ENCODE data around the gene BRD1. TPM values are rescaled to one million over a fixed set of nuclear protein-coding genes. Genes with fewer than 3 reads are reported as not detected.
A peak's percentile ranks its signal among the peaks of the same experiment; 100 is the strongest.

Gene BRD1
- polyA plus RNA-seq, 3 donors, result 0.61 to 13.8 (median 0.86) TPM

- TF ChIP-seq CTCF (IDR thresholded peaks at IDR 0.05), result no peak
- no peak for DNase-seq
- intact Hi-C loops (cut with micrococcal nuclease), result loop anchor here (5.0 kb wide), 1 partner anchor 262 kb away; no protein-coding TSS in a partner anchor
- Histone ChIP-seq H3K9ac (ENCODE audit: insufficient read depth, low read length, poor library complexity, severe bottlenecking) (no peak overlapping the region), H3K36me3 (replicated peaks in 1 of 2; ENCODE audit: control insufficient read depth in 1 of 2, insufficient read depth in 2 of 2, low read length in 2 of 2) (peaks cover 21 to 35% of the 10 kb centered on the region in 2 donors), H3K9me3 (replicated peaks in 1 of 2; ENCODE audit: control insufficient read depth in 1 of 2, insufficient read depth in 1 of 2, low read length in 2 of 2) (peaks cover 6 to 20% of the 10 kb centered on the region in 2 donors), H3K79me2 (ENCODE audit: insufficient read depth, low read length) (no peaks in the 10 kb centered on the region), H3K27ac (ENCODE audit: low read depth in 1 of 2, low read length in 2 of 2) (no peak overlapping the region), H3K4me2 (replicated peaks; ENCODE audit: extremely low read depth, low read length, poor library complexity, severe bottlenecking) (no peak overlapping the region), H3K4me3 (replicated peaks in 1 of 3; ENCODE audit: low read depth in 2 of 3, low read length in 3 of 3) (no peak overlapping the region), H2AFZ (ENCODE audit: insufficient read depth, low read depth, low read length, poor library complexity, severe bottlenecking) (no peak overlapping the region), H3K27me3 (ENCODE audit: control insufficient read depth in 2 of 2, insufficient read depth in 2 of 2, low read length in 2 of 2) (no peaks in the 10 kb centered on the region), H4K20me1 (ENCODE audit: insufficient read depth, low read length) (peaks cover 19% of the 10 kb centered on the region), H3K4me1 (ENCODE audit: control insufficient read depth in 1 of 2, insufficient read depth in 2 of 2, low read length in 2 of 2) (no peaks in the 10 kb centered on the region)
- Mint-ChIP-seq H3K27me3 (ENCODE audit: low read depth in 3 of 3) (peaks cover 7 to 22% (median 8%) of the 10 kb centered on the region in 3 donors), H3K27ac (peak overlapping the region in 1 of 7 donors; percentile 84), H3K36me3 (peaks cover 25 to 34% of the 10 kb centered on the region in 2 donors), H3K4me1 (no peaks in the 10 kb centered on the region), H3K9me3 (peaks cover 7 to 21% (median 15%) of the 10 kb centered on the region in 7 donors), H3K4me3 (no peak overlapping the region)
- 88% methylated on average over 22 of the region's 22 CpGs for WGBS (ENCODE audit: insufficient coverage)
Measured at GRCh38 chr22:49769691-49770546, 57.8 kb downstream of the BRD1 start.

GRCh38 chr22:49768951-49769690 lies 58.6 kb downstream of the BRD1 start:
- Mint-ChIP-seq H3K27ac (peak overlapping the region in 2 of 7 donors; percentile 11 to 13), H3K4me3 (no peak overlapping the region), H3K36me3 (peaks cover 19 to 26% of the 10 kb centered on the region in 2 donors), H3K4me1 (no peaks in the 10 kb centered on the region), H3K9me3 (peaks cover 7 to 22% (median 15%) of the 10 kb centered on the region in 7 donors), H3K27me3 (ENCODE audit: low read depth in 3 of 3) (peaks cover 7 to 22% (median 8%) of the 10 kb centered on the region in 3 donors)
- Histone ChIP-seq H3K9me3 (replicated peaks in 1 of 2; ENCODE audit: control insufficient read depth in 1 of 2, insufficient read depth in 1 of 2, low read length in 2 of 2) (peaks cover 6 to 22% of the 10 kb centered on the region in 2 donors), H3K4me3 (replicated peaks in 1 of 3; ENCODE audit: low read depth in 2 of 3, low read length in 3 of 3) (no peak overlapping the region), H3K27me3 (ENCODE audit: control insufficient read depth in 2 of 2, insufficient read depth in 2 of 2, low read length in 2 of 2) (no peaks in the 10 kb centered on the region), H3K27ac (ENCODE audit: low read depth in 1 of 2, low read length in 2 of 2) (no peak overlapping the region), H3K4me2 (replicated peaks; ENCODE audit: extremely low read depth, low read length, poor library complexity, severe bottlenecking) (no peak overlapping the region), H4K20me1 (ENCODE audit: insufficient read depth, low read length) (peaks cover 12% of the 10 kb centered on the region), H2AFZ (ENCODE audit: insufficient read depth, low read depth, low read length, poor library complexity, severe bottlenecking) (no peak overlapping the region), H3K4me1 (ENCODE audit: control insufficient read depth in 1 of 2, insufficient read depth in 2 of 2, low read length in 2 of 2) (no peaks in the 10 kb centered on the region), H3K79me2 (ENCODE audit: insufficient read depth, low read length) (no peaks in the 10 kb centered on the region), H3K9ac (ENCODE audit: insufficient read depth, low read length, poor library complexity, severe bottlenecking) (no peak overlapping the region), H3K36me3 (replicated peaks in 1 of 2; ENCODE audit: control insufficient read depth in 1 of 2, insufficient read depth in 2 of 2, low read length in 2 of 2) (peaks cover 13 to 27% of the 10 kb centered on the region in 2 donors)
- intact Hi-C loops (cut with micrococcal nuclease), result loop anchor here (5.0 kb wide), 1 partner anchor 263 kb away; no protein-coding TSS in a partner anchor
- no peak for TF ChIP-seq CTCF (IDR thresholded peaks at IDR 0.05)
- no peak for DNase-seq
- 92% methylated on average over 16 of the region's 24 CpGs for WGBS (ENCODE audit: insufficient coverage)

Measured in CD14-positive monocyte (primary cell).